HepG2 (cell line): ENCODE data around the gene IRF5. TPM values are rescaled to one million over a fixed set of nuclear protein-coding genes. Genes with fewer than 3 reads are reported as not detected.

Source experiments
- ATAC-seq: fragments of 200-7000 bp; cut with Tn5 transposase; 3 replicates; pipeline ENCODE4 v1.9.1; 2020; ENCODE audit warnings: mild to moderate bottlenecking, moderate library complexity
- BruUV-seq: library from RNA; stranded (reverse); fragments of 400-500 nt; replicated peaks from 2 replicates; lab custom pipeline; 2021; lab: Mats Ljungman, UMichigan
- CTCF ChIA-PET: fragments of 300-600 bp; formaldehyde crosslinking; extraction: SDS; loops from one replicate; lab custom pipeline; 2021; ENCODE audit warnings: low total read pairs, inconsistent platforms, low intra/inter-chr PET ratio; lab: Yijun Ruan, JAX
- POLR2A ChIA-PET: fragments of 350-600 bp; sonication (Branson Sonifier 250); formaldehyde crosslinking; loops from one replicate; lab custom pipeline; 2020; ENCODE audit warnings: antibody characterized with exemption, inconsistent platforms; lab: Yijun Ruan, JAX
- DNase-seq: peaks from one replicate; pipeline ENCODE4 v3.0.0-alpha.2; 2015; ENCODE audit warnings: low spot score
- FAIRE-seq: peaks from 3 replicates; lab custom pipeline; 2011; peaks lifted over from hg19 to GRCh38; lab: Jason Lieb, UNC
- H2AFZ ChIP-seq: one replicate; pipeline ENCODE4 v1.6.1; 2011; ENCODE audit warnings: low read length, inconsistent platforms
- H3K27ac ChIP-seq: fragments of 300-600 bp; 3 replicates; pipeline ENCODE4 v1.8.0; 2011; ENCODE audit warnings: mixed run types, mild to moderate bottlenecking, mixed read lengths, low read length, inconsistent platforms; ENCODE audit not compliant: insufficient read depth; ENCODE audit errors: extremely low read length
- H3K27me3 ChIP-seq, 2 experiments: fragments of 200-600 bp in 1 of 2; 2 replicates in 1 of 2; 3 replicates in 1 of 2; pipeline versions ENCODE4 v1.6.0 to v1.8.0; 2011; ENCODE audit warnings: low read length in 2 of 2, mild to moderate bottlenecking in 2 of 2, moderate library complexity in 2 of 2, inconsistent platforms in 1 of 2; ENCODE audit not compliant: insufficient read depth in 2 of 2, control insufficient read depth in 1 of 2
- H3K36me3 ChIP-seq, 2 experiments: fragments of 200-600 bp in 1 of 2; replicated peaks in 1 of 2; 2 replicates in 1 of 2; 3 replicates in 1 of 2; pipeline versions ENCODE4 v1.5.1 to v1.8.0; 2011; ENCODE audit warnings: low read length in 2 of 2, inconsistent platforms in 1 of 2; ENCODE audit not compliant: insufficient read depth in 2 of 2, control insufficient read depth in 1 of 2
- H3K4me1 ChIP-seq: 2 replicates; pipeline ENCODE4 v1.5.1; 2012; ENCODE audit warnings: low read length, inconsistent platforms; ENCODE audit not compliant: insufficient read depth
- H3K4me2 ChIP-seq: 2 replicates; pipeline ENCODE4 v1.6.0; 2011; ENCODE audit warnings: low read depth, low read length, inconsistent platforms
- H3K4me3 ChIP-seq, 3 experiments: fragments of 200-600 bp in 1 of 3; sonication (generic), shearing (Covaris generic) in 1 of 3; replicated peaks in 1 of 3; 2 replicates each; pipeline ENCODE4 v1.5.1; 2011 to 2016; ENCODE audit warnings: low read length in 3 of 3, inconsistent platforms in 2 of 3, low read depth in 2 of 3, mild to moderate bottlenecking in 2 of 3, control low read depth in 1 of 3, mixed read lengths in 1 of 3; ENCODE audit not compliant: insufficient read depth in 1 of 3
- H3K79me2 ChIP-seq: one replicate; pipeline ENCODE4 v1.6.1; 2011; ENCODE audit warnings: low read length, inconsistent platforms; ENCODE audit not compliant: insufficient read depth
- H3K9ac ChIP-seq: 2 replicates; pipeline ENCODE4 v1.6.0; 2011; ENCODE audit warnings: mild to moderate bottlenecking, low read depth, low read length, inconsistent platforms; ENCODE audit not compliant: insufficient read depth
- H3K9me3 ChIP-seq: 2 replicates; pipeline ENCODE4 v1.5.1; 2012; ENCODE audit warnings: mild to moderate bottlenecking, low read length
- H4K20me1 ChIP-seq: 2 replicates; pipeline ENCODE4 v1.6.0; 2011; ENCODE audit warnings: inconsistent platforms, mild to moderate bottlenecking, low read length, moderate library complexity; ENCODE audit not compliant: insufficient read depth
- CBX5 ChIP-seq: sonication (generic); formaldehyde crosslinking; IDR thresholded peaks from 2 replicates; pipeline ENCODE4 v1.4.0; 2020; ENCODE audit warnings: missing genetic modification reagents, borderline replicate concordance
- PHB2 ChIP-seq: fragments of 450-650 bp; IDR thresholded peaks from 2 replicates; pipeline ENCODE4 v1.6.1; 2018; ENCODE audit not compliant: partially characterized antibody
- SKI ChIP-seq: fragments of 450-650 bp; IDR thresholded peaks from one replicate; pipeline ENCODE4 v1.6.1; 2018; ENCODE audit warnings: mild to moderate bottlenecking; ENCODE audit not compliant: partially characterized antibody
- SOX13 ChIP-seq, 3 experiments: fragments of 450-650 bp in 1 of 3; sonication (generic) in 1 of 3; formaldehyde crosslinking in 1 of 3; IDR thresholded peaks in 2 of 3; conservative IDR thresholded peaks in 1 of 3; 2 replicates each; pipeline versions ENCODE4 v1.5.0 to v1.6.1; 2016 to 2020; ENCODE audit warnings: antibody characterized with exemption in 1 of 3, mild to moderate bottlenecking in 1 of 3, missing compliant biosample characterization in 1 of 3, missing genetic modification reagents in 1 of 3, moderate library complexity in 1 of 3
- STAT5B ChIP-seq: sonication (generic); formaldehyde crosslinking; IDR thresholded peaks from 2 replicates; pipeline ENCODE4 v1.4.0; 2020; ENCODE audit warnings: missing genetic modification reagents
- WIZ ChIP-seq: sonication (generic); formaldehyde crosslinking; IDR thresholded peaks from 2 replicates; pipeline ENCODE4 v1.5.1; 2020; ENCODE audit warnings: mild to moderate bottlenecking, missing genetic modification reagents
- YEATS2 ChIP-seq: sonication (generic); formaldehyde crosslinking; IDR thresholded peaks from 2 replicates; pipeline ENCODE4 v1.4.0; 2020; ENCODE audit warnings: missing genetic modification reagents, borderline replicate concordance
- ZNF780A ChIP-seq: sonication (generic); formaldehyde crosslinking; IDR thresholded peaks from 2 replicates; pipeline ENCODE4 v1.8.0; 2022; ENCODE audit warnings: mild to moderate bottlenecking, missing genetic modification reagents, moderate library complexity
- WGBS: methylation state at CpG from one replicate; pipeline ENCODE4 v1.1.6; 2017; ENCODE audit warnings: low lambda C conversion rate; 5-methylcytosine and 5-hydroxymethylcytosine counted together
- in situ Hi-C: cut with HindIII; loops from 2 replicates; pipeline ENCODE4 v1.10.0; 2017; ENCODE audit warnings: low pct_unique_long_range_greater_than_20kb; ENCODE audit not compliant: extremely low pct_ligation_motif_present
- intact Hi-C: fragments of 100-400 bp; cut with micrococcal nuclease; formaldehyde crosslinking; loops from one replicate; pipeline ENCODE4 v1.10.0; 2022; ENCODE audit not compliant: unreplicated experiment
- polyA plus RNA-seq, 8 experiments: library from polyadenylated mRNA; depleted of rRNA in 3 of 8; stranded (reverse) in 7 of 8; unstranded in 1 of 8; fragments of >200 nt; fragmentation: Illumina TruSeq in 4 of 8; extraction: Trizol in 4 of 8; gene quantifications; 2 replicates each; pipeline versions ENCODE4 v1.2.1 to v1.2.3, GENCODE V29; 2011 to 2016; ENCODE audit warnings: low read depth in 4 of 8, missing spikeins in 1 of 8, mixed read lengths in 1 of 8; ENCODE audit not compliant: insufficient read depth in 1 of 8
- total RNA-seq, 5 experiments: library from RNA; depleted of rRNA; stranded (reverse); fragments of >200 nt; fragmentation: Illumina TruSeq; extraction: Trizol; gene quantifications; 2 replicates each; pipeline ENCODE4 v1.2.3, GENCODE V29; 2016; ENCODE audit warnings: low read depth in 1 of 5
- TF ChIP-seq, protein P1 (sequence below): sonication (generic); formaldehyde crosslinking; IDR thresholded peaks from 2 replicates; pipeline ENCODE4 v1.5.0; 2020; ENCODE audit warnings: mild to moderate bottlenecking, missing genetic modification reagents
- TF ChIP-seq, protein P2 (sequence below): sonication (generic); formaldehyde crosslinking; IDR thresholded peaks from 2 replicates; pipeline ENCODE4 v1.9.0; 2021; ENCODE audit warnings: missing genetic modification reagents, mild to moderate bottlenecking, borderline replicate concordance
- TF ChIP-seq, protein P3 (sequence below): sonication (generic); formaldehyde crosslinking; IDR thresholded peaks from 2 replicates; pipeline ENCODE4 v1.9.0; 2022; ENCODE audit warnings: low read depth, missing genetic modification reagents
- TF ChIP-seq, protein P4 (sequence below): sonication (generic); formaldehyde crosslinking; IDR thresholded peaks from 2 replicates; pipeline ENCODE4 v1.4.0; 2020; ENCODE audit warnings: missing genetic modification reagents, borderline replicate concordance

Gene IRF5
- total and polyA plus RNA-seq, 2 of the 13 experiments (the other 11 are each of a cell fraction or from before 2014, with no cell fraction given) = 2.0 to 2.9 TPM

DNA sequence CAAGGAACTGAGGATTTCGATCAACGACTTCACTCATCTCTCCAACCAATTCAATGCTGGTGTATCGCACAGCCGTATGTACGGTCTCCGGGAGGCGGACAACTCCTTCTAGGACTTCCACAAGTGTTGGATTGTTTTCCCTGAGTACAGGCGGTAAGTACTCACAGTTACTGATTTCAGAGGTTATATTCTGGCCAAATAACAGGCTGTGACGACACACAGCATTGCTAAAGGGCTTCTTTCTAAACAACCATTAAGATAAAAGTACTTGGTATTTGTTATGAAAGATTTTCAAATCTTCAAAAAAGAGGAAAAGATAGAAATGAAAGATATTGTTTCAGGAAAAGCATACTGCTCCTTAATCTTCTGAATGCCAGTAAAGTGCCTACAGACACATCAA is 52.2 kb downstream of the IRF5 start (continued):
- TF ChIP-seq, protein P1, sequence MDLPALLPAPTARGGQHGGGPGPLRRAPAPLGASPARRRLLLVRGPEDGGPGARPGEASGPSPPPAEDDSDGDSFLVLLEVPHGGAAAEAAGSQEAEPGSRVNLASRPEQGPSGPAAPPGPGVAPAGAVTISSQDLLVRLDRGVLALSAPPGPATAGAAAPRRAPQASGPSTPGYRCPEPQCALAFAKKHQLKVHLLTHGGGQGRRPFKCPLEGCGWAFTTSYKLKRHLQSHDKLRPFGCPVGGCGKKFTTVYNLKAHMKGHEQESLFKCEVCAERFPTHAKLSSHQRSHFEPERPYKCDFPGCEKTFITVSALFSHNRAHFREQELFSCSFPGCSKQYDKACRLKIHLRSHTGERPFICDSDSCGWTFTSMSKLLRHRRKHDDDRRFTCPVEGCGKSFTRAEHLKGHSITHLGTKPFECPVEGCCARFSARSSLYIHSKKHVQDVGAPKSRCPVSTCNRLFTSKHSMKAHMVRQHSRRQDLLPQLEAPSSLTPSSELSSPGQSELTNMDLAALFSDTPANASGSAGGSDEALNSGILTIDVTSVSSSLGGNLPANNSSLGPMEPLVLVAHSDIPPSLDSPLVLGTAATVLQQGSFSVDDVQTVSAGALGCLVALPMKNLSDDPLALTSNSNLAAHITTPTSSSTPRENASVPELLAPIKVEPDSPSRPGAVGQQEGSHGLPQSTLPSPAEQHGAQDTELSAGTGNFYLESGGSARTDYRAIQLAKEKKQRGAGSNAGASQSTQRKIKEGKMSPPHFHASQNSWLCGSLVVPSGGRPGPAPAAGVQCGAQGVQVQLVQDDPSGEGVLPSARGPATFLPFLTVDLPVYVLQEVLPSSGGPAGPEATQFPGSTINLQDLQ (CRISPR knock-in tag) = no peak
- TF ChIP-seq SKI (no peak), YEATS2 (CRISPR knock-in tag) (no peak), ZNF780A (CRISPR knock-in tag) (no peak), PHB2 (no peak)
- TF ChIP-seq, protein P2, sequence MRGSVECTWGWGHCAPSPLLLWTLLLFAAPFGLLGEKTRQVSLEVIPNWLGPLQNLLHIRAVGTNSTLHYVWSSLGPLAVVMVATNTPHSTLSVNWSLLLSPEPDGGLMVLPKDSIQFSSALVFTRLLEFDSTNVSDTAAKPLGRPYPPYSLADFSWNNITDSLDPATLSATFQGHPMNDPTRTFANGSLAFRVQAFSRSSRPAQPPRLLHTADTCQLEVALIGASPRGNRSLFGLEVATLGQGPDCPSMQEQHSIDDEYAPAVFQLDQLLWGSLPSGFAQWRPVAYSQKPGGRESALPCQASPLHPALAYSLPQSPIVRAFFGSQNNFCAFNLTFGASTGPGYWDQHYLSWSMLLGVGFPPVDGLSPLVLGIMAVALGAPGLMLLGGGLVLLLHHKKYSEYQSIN (CRISPR knock-in tag) = no peak
- TF ChIP-seq, protein P3, sequence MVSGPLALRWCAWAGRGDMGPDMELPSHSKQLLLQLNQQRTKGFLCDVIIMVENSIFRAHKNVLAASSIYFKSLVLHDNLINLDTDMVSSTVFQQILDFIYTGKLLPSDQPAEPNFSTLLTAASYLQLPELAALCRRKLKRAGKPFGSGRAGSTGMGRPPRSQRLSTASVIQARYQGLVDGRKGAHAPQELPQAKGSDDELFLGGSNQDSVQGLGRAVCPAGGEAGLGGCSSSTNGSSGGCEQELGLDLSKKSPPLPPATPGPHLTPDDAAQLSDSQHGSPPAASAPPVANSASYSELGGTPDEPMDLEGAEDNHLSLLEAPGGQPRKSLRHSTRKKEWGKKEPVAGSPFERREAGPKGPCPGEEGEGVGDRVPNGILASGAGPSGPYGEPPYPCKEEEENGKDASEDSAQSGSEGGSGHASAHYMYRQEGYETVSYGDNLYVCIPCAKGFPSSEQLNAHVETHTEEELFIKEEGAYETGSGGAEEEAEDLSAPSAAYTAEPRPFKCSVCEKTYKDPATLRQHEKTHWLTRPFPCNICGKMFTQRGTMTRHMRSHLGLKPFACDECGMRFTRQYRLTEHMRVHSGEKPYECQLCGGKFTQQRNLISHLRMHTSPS (CRISPR knock-in tag) = no peak

DNA sequence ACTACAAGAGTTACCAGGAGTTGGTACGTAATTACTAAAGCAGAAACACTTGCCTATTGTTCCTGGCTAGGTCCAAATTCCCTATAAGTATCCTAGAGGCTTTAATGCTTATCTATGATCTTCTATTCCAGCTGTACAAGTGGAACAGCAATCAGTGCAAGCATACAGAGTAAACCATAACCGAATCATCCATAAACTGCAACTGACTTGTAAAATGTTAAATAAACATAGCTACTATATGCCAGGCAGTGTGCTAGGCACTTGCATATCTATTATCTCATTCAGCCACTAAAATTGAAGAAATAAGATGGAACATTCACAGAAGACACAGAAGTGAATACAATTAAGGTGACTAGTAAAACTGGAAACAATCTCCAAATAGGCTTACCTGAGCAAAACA is 55.7 kb downstream of the IRF5 start:
- intact Hi-C loops = no loop called here
- Histone ChIP-seq H4K20me1 (no peaks in the 10 kb centered on the region), H3K9ac (no peak overlapping the region), H3K9me3 (no peaks in the 10 kb centered on the region), H2AFZ (no peak overlapping the region), H3K27me3 (no peaks in the 10 kb centered on the region), H3K36me3 (peaks cover 9 to 64% of the 10 kb centered on the region in 2 experiments; a peak in 4 of 5 replicates), H3K27ac (no peak overlapping the region), H3K4me3 (no peak overlapping the region), H3K4me2 (no peak overlapping the region), H3K4me1 (no peaks in the 10 kb centered on the region), H3K79me2 (no peaks in the 10 kb centered on the region)
- ChIA-PET CTCF (no interaction called here), POLR2A (no interaction called here)
- 95% methylated on average over 2 of the region's 2 CpGs for WGBS
- ATAC-seq (no peak), FAIRE-seq (no peak), DNase-seq (no peak)
- in situ Hi-C loops = no loop called here
- no TSS peak for BruUV-seq
- TF ChIP-seq WIZ (CRISPR knock-in tag) (no peak), SOX13 (IDR thresholded peaks at IDR 0.05) (no peak), SOX13 (CRISPR knock-in tag; conservative IDR thresholded peaks at IDR 0.05 in 1 of 2, IDR thresholded peaks at IDR 0.05 in 1 of 2) (no peak), STAT5B (CRISPR knock-in tag) (no peak), CBX5 (CRISPR knock-in tag) (no peak)
- TF ChIP-seq, protein P4, sequence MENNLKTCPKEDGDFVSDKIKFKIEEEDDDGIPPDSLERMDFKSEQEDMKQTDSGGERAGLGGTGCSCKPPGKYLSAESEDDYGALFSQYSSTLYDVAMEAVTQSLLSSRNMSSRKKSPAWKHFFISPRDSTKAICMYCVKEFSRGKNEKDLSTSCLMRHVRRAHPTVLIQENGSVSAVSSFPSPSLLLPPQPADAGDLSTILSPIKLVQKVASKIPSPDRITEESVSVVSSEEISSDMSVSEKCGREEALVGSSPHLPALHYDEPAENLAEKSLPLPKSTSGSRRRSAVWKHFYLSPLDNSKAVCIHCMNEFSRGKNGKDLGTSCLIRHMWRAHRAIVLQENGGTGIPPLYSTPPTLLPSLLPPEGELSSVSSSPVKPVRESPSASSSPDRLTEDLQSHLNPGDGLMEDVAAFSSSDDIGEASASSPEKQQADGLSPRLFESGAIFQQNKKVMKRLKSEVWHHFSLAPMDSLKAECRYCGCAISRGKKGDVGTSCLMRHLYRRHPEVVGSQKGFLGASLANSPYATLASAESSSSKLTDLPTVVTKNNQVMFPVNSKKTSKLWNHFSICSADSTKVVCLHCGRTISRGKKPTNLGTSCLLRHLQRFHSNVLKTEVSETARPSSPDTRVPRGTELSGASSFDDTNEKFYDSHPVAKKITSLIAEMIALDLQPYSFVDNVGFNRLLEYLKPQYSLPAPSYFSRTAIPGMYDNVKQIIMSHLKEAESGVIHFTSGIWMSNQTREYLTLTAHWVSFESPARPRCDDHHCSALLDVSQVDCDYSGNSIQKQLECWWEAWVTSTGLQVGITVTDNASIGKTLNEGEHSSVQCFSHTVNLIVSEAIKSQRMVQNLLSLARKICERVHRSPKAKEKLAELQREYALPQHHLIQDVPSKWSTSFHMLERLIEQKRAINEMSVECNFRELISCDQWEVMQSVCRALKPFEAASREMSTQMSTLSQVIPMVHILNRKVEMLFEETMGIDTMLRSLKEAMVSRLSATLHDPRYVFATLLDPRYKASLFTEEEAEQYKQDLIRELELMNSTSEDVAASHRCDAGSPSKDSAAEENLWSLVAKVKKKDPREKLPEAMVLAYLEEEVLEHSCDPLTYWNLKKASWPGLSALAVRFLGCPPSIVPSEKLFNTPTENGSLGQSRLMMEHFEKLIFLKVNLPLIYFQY (CRISPR knock-in tag) = no peak
